Uterus (tissue), 4 donors: ENCODE data around the gene GPR142. TPM values are rescaled to one million over a fixed set of nuclear protein-coding genes. Genes with fewer than 3 reads are reported as not detected.

Experiments
- DNase-seq, 2 donors: peaks; one replicate each; pipeline ENCODE4 v3.0.0-alpha.2; 2019 to 2020
- H3K27ac ChIP-seq, 2 donors: fragments of 200-600 bp; sonication (generic); 1 replicate in 1 of 2; 2 replicates in 1 of 2; pipeline ENCODE4 v1.5.1; 2016 to 2018
- H3K27me3 ChIP-seq, 2 donors: fragments of 200-600 bp; sonication (generic); one replicate each; pipeline ENCODE4 v1.5.1; 2018 to 2019; ENCODE audit warnings: control low read depth in 1 of 2
- H3K36me3 ChIP-seq, 2 donors: fragments of 200-600 bp; sonication (generic); one replicate each; pipeline ENCODE4 v1.5.1; 2019; ENCODE audit warnings: control low read depth in 1 of 2
- H3K4me1 ChIP-seq, 2 donors: fragments of 200-600 bp; sonication (generic); one replicate each; pipeline ENCODE4 v1.5.1; 2018 to 2019; ENCODE audit warnings: control low read depth in 1 of 2
- H3K4me3 ChIP-seq, 2 donors: fragments of 200-600 bp; sonication (generic); 1 replicate in 1 of 2; 2 replicates in 1 of 2; pipeline ENCODE4 v1.5.1; 2018 to 2019; ENCODE audit warnings: mild to moderate bottlenecking in 1 of 2
- H3K9me3 ChIP-seq, 2 donors: fragments of 200-600 bp; sonication (generic); one replicate each; pipeline ENCODE4 v1.5.1; 2019; ENCODE audit warnings: control low read depth in 1 of 2
- POLR2A ChIP-seq, 2 donors: fragments of 450-650 bp; IDR thresholded peaks; one replicate each; pipeline ENCODE4 v1.6.1; 2016; ENCODE audit warnings: antibody characterized with exemption in 2 of 2, mild to moderate bottlenecking in 1 of 2, moderate library complexity in 1 of 2
- intact Hi-C: fragments of 100-400 bp; cut with DNase I; formaldehyde crosslinking; loops from one replicate; pipeline ENCODE4 v1.15.1; 2023; ENCODE audit warnings: low total_unique reads
- total RNA-seq, 4 donors: library from RNA; depleted of rRNA in 3 of 4; stranded (reverse); fragments of >200 nt in 3 of 4; gene quantifications; one replicate each; pipeline versions ENCODE4 v1.1.0 to v1.2.4, GENCODE V29; 2014 to 2023
- TF ChIP-seq, protein P1 (sequence below), 4 experiments: fragments of 200-600 bp in 2 of 4; fragments of 450-650 bp in 2 of 4; sonication (generic) in 2 of 4; IDR thresholded peaks; one replicate each; pipeline ENCODE4 v1.5.1; 2016 to 2019; ENCODE audit warnings: antibody characterized with exemption in 4 of 4, mild to moderate bottlenecking in 2 of 4, moderate library complexity in 1 of 4
- donor health status: DM: yes; HTN: yes; CAD: no.

Gene GPR142
- total RNA-seq, 4 donors from 2014 or later, result 0.73 TPM; not detected in 3

DNA sequence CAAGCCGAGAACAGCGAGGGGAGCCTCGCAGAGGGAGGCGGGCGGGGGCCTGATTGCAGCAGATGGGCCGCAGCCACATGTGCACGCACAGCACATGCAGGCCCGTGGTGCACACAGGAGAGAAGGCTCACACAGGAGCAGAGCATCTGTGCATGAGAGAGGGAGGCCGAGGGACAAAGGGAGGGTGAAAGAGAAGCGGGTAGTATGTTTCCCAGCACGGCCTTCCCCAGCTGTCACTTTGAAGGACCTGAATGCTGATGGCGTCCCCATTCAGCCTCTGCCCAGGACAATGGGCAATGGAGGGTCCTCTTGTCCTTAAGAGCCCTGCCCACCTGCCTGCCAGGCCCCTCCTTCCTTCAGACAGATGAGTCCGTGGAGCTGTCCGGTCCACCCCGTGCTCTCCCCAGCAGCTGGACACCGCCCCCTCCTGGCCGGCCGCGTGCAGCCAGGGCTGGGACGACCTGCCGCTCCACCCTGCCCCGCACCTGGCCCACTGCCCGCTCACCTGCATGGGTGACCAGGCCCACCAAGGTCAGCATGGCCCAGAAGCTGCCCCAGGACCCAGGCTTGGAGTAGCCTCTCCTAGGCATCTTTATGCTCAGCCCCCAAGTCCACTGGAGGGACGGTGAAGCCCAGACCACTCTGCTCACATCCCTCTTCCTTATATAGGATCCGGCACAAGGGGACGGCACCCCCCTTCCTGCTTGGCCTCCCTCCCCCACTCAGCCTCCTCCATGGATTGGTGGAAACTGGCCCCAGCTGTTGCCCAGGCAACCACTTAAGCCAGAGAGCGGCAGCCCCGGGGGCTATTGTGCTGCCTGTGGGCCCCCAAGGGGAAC is 5.9 kb upstream of the GPR142 start, which contains the start of gene BTBD17:
TSS of gene BTBD17 (minus strand) at position 639 of the 839 bp plus-strand sequence. CDS start at position 590, 49 bp downstream.
- TF ChIP-seq, protein P1, sequence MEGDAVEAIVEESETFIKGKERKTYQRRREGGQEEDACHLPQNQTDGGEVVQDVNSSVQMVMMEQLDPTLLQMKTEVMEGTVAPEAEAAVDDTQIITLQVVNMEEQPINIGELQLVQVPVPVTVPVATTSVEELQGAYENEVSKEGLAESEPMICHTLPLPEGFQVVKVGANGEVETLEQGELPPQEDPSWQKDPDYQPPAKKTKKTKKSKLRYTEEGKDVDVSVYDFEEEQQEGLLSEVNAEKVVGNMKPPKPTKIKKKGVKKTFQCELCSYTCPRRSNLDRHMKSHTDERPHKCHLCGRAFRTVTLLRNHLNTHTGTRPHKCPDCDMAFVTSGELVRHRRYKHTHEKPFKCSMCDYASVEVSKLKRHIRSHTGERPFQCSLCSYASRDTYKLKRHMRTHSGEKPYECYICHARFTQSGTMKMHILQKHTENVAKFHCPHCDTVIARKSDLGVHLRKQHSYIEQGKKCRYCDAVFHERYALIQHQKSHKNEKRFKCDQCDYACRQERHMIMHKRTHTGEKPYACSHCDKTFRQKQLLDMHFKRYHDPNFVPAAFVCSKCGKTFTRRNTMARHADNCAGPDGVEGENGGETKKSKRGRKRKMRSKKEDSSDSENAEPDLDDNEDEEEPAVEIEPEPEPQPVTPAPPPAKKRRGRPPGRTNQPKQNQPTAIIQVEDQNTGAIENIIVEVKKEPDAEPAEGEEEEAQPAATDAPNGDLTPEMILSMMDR (IDR thresholded peaks at IDR 0.05), result peak; percentile 28 to 55 (median 52)
- TF ChIP-seq POLR2A (IDR thresholded peaks at IDR 0.05), result no peak
- Histone ChIP-seq H3K27ac (no peak within 1 kb of the TSS), H3K4me1 (peaks cover 0 to 9% of the 10 kb centered on the region in 2 donors), H3K27me3 (peaks cover 0 to 17% of the 10 kb centered on the region in 2 donors), H3K36me3 (no peaks in the 10 kb centered on the region), H3K9me3 (no peaks in the 10 kb centered on the region), H3K4me3 (no peak within 1 kb of the TSS)
- intact Hi-C loops, result no loop called here
- DNase-seq, result peak; percentile 36 to 40

DNA sequence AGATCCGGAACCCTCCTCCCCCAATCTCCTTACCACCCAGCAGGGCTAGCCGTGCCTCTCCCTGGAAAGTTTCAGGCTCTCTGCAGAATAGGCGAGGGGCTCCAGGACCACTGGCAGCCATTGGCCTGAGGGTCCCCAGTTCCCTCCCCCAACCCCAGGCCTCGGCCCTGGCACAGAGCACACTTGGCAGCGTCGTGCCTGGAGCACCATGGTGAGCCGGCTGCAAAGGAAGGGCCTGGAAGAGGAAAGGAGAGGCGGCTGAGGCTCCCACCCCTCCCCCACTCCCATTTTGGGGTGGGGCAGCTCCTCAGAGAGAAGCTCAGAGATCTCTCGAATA is 5.3 kb upstream of the GPR142 start:
- peaks cover 0 to 5% of the 10 kb centered on the region in 2 donors for H3K4me1 ChIP-seq
- TF ChIP-seq, protein P1 (IDR thresholded peaks at IDR 0.05), result no peak
- TF ChIP-seq POLR2A (IDR thresholded peaks at IDR 0.05), result no peak
- H3K9me3 ChIP-seq, result no peaks in the 10 kb centered on the region
- DNase-seq, result no peak
- peaks cover 0 to 17% of the 10 kb centered on the region in 2 donors for H3K27me3 ChIP-seq
- no peaks in the 10 kb centered on the region for H3K36me3 ChIP-seq
- no peak overlapping the region for H3K4me3 ChIP-seq
- intact Hi-C loops, result no loop called here
- H3K27ac ChIP-seq, result no peak overlapping the region

DNA sequence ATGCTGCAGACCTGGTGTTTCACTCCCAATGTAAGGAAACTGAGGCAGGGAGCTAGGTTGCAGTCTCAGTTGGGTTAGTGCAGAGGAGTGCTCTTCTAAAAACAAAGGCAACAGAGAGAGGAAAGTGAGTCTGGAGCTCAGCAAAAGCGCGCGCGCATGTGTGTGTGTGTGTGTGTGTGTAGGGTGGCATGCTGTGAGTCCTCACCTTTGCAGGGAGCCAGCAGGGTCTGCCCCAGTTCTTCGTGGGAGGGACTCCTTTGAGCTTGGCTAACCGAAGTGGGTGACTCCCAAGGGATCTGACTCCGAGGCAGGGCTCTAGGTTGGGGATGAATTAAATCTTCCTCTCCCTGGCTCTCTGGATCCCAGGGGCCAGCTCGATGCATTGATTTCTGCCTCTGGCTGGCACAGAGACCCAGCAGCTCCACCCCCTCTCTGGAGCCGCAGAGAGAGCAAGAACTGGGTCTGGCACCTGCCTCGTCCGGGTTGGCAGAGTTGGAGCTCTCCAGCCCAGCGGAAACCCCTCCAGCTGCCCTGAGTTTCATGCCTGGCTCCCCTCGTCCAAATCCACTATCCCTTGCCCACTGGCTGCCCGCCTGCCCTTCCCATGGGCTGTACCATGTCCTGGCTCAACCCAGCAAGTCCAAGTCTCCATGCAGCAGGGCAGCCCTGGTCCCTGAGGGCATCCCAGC is 4.4 kb upstream of the GPR142 start:
- DNase-seq, result no peak
- H3K4me3 ChIP-seq, result no peak overlapping the region
- no peaks in the 10 kb centered on the region for H3K4me1 ChIP-seq
- intact Hi-C loops, result no loop called here
- H3K9me3 ChIP-seq, result no peaks in the 10 kb centered on the region
- no peak overlapping the region for H3K27ac ChIP-seq
- TF ChIP-seq, protein P1 (IDR thresholded peaks at IDR 0.05), result no peak
- TF ChIP-seq POLR2A (IDR thresholded peaks at IDR 0.05), result no peak
- no peaks in the 10 kb centered on the region for H3K36me3 ChIP-seq
- H3K27me3 ChIP-seq, result peaks cover 0 to 11% of the 10 kb centered on the region in 2 donors

DNA sequence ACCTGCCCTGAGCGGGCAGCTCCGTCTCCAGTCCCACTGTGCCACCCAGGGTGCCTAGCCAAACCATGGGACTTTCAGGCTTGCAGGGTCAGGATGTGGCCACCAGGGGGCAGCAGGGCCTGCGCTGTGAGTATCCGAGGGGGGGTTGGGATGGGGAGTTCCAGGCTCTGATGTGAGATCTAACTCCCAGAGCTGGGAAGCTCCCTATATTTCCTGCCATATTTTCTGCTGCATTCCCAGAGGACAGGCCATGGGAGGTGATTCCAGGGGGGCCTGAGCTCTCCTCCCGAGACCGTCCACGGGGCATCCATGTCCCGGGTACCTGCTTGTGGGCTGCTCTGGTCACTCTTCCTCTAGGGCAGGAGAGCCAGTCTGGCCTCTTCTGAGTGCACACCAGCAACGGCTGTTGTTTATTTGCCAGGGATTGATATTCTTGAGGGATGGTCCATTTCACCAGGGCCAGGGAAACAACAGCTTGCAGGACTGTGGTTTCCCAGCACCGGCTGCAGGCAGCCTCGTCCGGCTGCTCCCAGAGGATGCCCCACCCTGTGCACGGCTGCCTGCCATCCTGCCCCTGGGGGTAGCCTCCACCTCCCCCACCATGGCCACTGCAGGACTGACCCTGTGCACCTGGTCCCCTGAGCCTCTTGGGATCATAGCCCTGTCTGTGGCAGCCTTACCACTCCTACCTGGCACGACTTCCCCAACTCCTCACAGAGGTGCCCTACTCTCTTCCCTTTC is 1.2 kb downstream of the GPR142 start:
- peak; percentile 54 to 59 for DNase-seq
- Histone ChIP-seq H3K27ac (no peak overlapping the region), H3K4me3 (no peak overlapping the region), H3K27me3 (no peaks in the 10 kb centered on the region), H3K4me1 (no peaks in the 10 kb centered on the region), H3K36me3 (no peaks in the 10 kb centered on the region), H3K9me3 (no peaks in the 10 kb centered on the region)
- TF ChIP-seq POLR2A (IDR thresholded peaks at IDR 0.05), result no peak
- TF ChIP-seq, protein P1 (IDR thresholded peaks at IDR 0.05), result peak; percentile 80 to 89 (median 86)
- intact Hi-C loops, result no loop called here
